Measurements from ENCODE around the gene HAUS8. TPM values are rescaled to one million over a fixed set of nuclear protein-coding genes. Genes with fewer than 3 reads are reported as not detected.

Gene HAUS8
- total RNA-seq, 1 experiment from 2014 or later: 66.4 TPM

GRCh38 chr19:17080440-17080801 is 5.2 kb upstream of the HAUS8 start:
- no peak for DNase-seq (ENCODE audit: low spot score)
- Histone ChIP-seq H3K36me3 (ENCODE audit: insufficient read depth, low read length, poor library complexity, severe bottlenecking) (no peaks in the 10 kb centered on the region), H3K4me3 (ENCODE audit: low read depth, low read length, poor library complexity, severe bottlenecking) (no peak overlapping the region), H3K4me1 (ENCODE audit: insufficient read depth, low read length, poor library complexity, severe bottlenecking) (peaks cover 4% of the 10 kb centered on the region), H3K27me3 (replicated peaks; ENCODE audit: insufficient read depth, low read depth, low read length, poor library complexity) (no peaks in the 10 kb centered on the region), H3K27ac (ENCODE audit: low read depth, low read length, poor library complexity, severe bottlenecking) (no peak overlapping the region), H3K9me3 (ENCODE audit: low read depth, low read length, poor library complexity, severe bottlenecking) (no peaks in the 10 kb centered on the region)
- no peak for TF ChIP-seq EZH2 (IDR thresholded peaks at IDR 0.05; ENCODE audit: borderline replicate concordance, low read depth, low read length, poor library complexity, severe bottlenecking)
- TF ChIP-seq, protein P1, sequence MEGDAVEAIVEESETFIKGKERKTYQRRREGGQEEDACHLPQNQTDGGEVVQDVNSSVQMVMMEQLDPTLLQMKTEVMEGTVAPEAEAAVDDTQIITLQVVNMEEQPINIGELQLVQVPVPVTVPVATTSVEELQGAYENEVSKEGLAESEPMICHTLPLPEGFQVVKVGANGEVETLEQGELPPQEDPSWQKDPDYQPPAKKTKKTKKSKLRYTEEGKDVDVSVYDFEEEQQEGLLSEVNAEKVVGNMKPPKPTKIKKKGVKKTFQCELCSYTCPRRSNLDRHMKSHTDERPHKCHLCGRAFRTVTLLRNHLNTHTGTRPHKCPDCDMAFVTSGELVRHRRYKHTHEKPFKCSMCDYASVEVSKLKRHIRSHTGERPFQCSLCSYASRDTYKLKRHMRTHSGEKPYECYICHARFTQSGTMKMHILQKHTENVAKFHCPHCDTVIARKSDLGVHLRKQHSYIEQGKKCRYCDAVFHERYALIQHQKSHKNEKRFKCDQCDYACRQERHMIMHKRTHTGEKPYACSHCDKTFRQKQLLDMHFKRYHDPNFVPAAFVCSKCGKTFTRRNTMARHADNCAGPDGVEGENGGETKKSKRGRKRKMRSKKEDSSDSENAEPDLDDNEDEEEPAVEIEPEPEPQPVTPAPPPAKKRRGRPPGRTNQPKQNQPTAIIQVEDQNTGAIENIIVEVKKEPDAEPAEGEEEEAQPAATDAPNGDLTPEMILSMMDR (conservative IDR thresholded peaks at IDR 0.05; ENCODE audit: low read depth, low read length): no peak
- intact Hi-C loops (cut with micrococcal nuclease; ENCODE audit: unreplicated experiment): no loop called here
- no TSS peak for BruUV-seq (replicated peaks)
- POLR2A ChIA-PET (ENCODE audit: low non-redundant PET): no interaction called here
- CTCF ChIA-PET: interaction anchor here (0.7 kb wide), 1 partner anchor 71 kb away, joined by 3 read pairs; no protein-coding TSS in a partner anchor

GRCh38 chr19:17079710-17080439 is 4.6 kb upstream of the HAUS8 start:
- Histone ChIP-seq H3K4me3 (ENCODE audit: low read depth, low read length, poor library complexity, severe bottlenecking) (no peak overlapping the region), H3K36me3 (ENCODE audit: insufficient read depth, low read length, poor library complexity, severe bottlenecking) (no peaks in the 10 kb centered on the region), H3K9me3 (ENCODE audit: low read depth, low read length, poor library complexity, severe bottlenecking) (no peaks in the 10 kb centered on the region), H3K27ac (ENCODE audit: low read depth, low read length, poor library complexity, severe bottlenecking) (peak overlapping the region; percentile 21), H3K27me3 (replicated peaks; ENCODE audit: insufficient read depth, low read depth, low read length, poor library complexity) (no peaks in the 10 kb centered on the region), H3K4me1 (ENCODE audit: insufficient read depth, low read length, poor library complexity, severe bottlenecking) (peaks cover 4% of the 10 kb centered on the region)
- TF ChIP-seq, protein P1 (conservative IDR thresholded peaks at IDR 0.05; ENCODE audit: low read depth, low read length): no peak
- TF ChIP-seq EZH2 (IDR thresholded peaks at IDR 0.05; ENCODE audit: borderline replicate concordance, low read depth, low read length, poor library complexity, severe bottlenecking): no peak
- ChIA-PET CTCF (no interaction called here), POLR2A (ENCODE audit: low non-redundant PET) (no interaction called here)
- intact Hi-C loops (cut with micrococcal nuclease; ENCODE audit: unreplicated experiment): loop anchor here (5.0 kb wide), 2 partner anchors 57 to 453 kb away; partner anchors contain the start of gene MED26
- DNase-seq (ENCODE audit: low spot score): peak; percentile 59
- BruUV-seq (replicated peaks): no TSS peak

DNA sequence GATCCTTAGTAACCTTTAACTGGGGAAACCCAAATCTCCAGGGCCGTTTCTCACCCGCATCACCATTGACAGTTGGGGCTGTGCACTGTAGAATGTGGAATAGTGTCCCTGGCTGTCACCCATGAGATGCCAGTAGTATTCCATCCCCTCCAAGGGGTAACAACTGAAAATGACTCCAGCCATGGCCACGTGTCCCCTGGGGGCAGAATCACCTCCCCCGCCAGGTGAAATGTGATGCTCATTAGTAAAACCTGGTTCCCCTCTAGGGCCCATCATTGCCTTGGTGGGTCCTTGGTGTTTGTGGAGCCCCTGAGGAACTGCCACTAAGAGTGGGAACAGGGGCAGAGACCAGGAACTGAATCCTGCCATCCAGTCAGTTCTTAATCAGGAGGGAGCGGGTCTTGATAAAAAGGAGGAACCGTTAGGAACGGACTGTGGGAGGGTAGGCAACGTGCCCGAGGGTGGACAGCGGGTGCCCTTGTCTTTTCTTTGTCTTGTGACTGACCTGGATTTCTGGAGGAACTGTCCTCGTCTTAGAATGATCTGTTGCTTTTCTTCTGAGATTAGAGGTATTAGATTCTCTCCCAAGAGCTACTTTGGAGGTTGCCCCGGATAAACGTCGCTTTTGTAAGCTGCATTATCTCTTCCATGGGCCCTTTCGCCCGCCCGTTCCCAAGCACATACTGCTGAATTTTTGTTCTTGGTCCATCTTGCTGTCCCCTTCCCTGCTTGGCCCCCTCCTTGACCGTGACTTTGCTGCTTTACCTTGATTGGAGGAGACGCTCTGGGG is 3.9 kb upstream of the HAUS8 start:
- Histone ChIP-seq H3K4me1 (ENCODE audit: insufficient read depth, low read length, poor library complexity, severe bottlenecking) (peaks cover 4% of the 10 kb centered on the region), H3K27ac (ENCODE audit: low read depth, low read length, poor library complexity, severe bottlenecking) (peak overlapping the region; percentile 21)

More for the DNA sequence above, 3.9 kb upstream of the HAUS8 start:
- POLR2A ChIA-PET (ENCODE audit: low non-redundant PET): no interaction called here
- TF ChIP-seq EZH2 (IDR thresholded peaks at IDR 0.05; ENCODE audit: borderline replicate concordance, low read depth, low read length, poor library complexity, severe bottlenecking): no peak
- TF ChIP-seq, protein P1 (conservative IDR thresholded peaks at IDR 0.05; ENCODE audit: low read depth, low read length): no peak
- Histone ChIP-seq H3K27me3 (replicated peaks; ENCODE audit: insufficient read depth, low read depth, low read length, poor library complexity) (no peaks in the 10 kb centered on the region), H3K9me3 (ENCODE audit: low read depth, low read length, poor library complexity, severe bottlenecking) (no peaks in the 10 kb centered on the region), H3K4me3 (ENCODE audit: low read depth, low read length, poor library complexity, severe bottlenecking) (no peak overlapping the region), H3K36me3 (ENCODE audit: insufficient read depth, low read length, poor library complexity, severe bottlenecking) (no peaks in the 10 kb centered on the region)
- intact Hi-C loops (cut with micrococcal nuclease; ENCODE audit: unreplicated experiment): loop anchor here (5.0 kb wide), 2 partner anchors 58 to 452 kb away; partner anchors contain the start of gene MED26
- BruUV-seq (replicated peaks): no TSS peak
- DNase-seq (ENCODE audit: low spot score): no peak
- CTCF ChIA-PET: no interaction called here

Data from A673 (cell line).